A549 (cell line): ENCODE data around the gene SCAP. TPM values are rescaled to one million over a fixed set of nuclear protein-coding genes. Genes with fewer than 3 reads are reported as not detected.

Experiments used
- ATAC-seq, 2 experiments: fragments of 200-7000 bp in 1 of 2; fragments of >200 bp in 1 of 2; cut with Nextera tagmentation in 1 of 2; cut with Tn5 transposase in 1 of 2; 3 replicates each; pipeline versions ENCODE4 v1.8.0 to v1.9.1; 2018 to 2020; ENCODE audit warnings: mild to moderate bottlenecking in 1 of 2, moderate library complexity in 1 of 2
- CTCF ChIA-PET: fragments of 300-600 bp; sonication (Branson Sonifier 250); formaldehyde crosslinking; extraction: SDS; loops from one replicate; lab custom pipeline; 2021; ENCODE audit warnings: antibody characterized with exemption, inconsistent platforms; lab: Yijun Ruan, JAX
- POLR2A ChIA-PET: fragments of 350-600 bp; formaldehyde crosslinking; extraction: SDS; loops from one replicate; lab custom pipeline; 2021; ENCODE audit warnings: antibody characterized with exemption, inconsistent platforms; lab: Yijun Ruan, JAX
- DNase-seq, 2 experiments: peaks; one replicate each; pipeline versions ENCODE4 v3.0.0 to v3.0.0-alpha.2; 2011 to 2016; ENCODE audit warnings: low read depth in 1 of 2, low spot score in 1 of 2
- FAIRE-seq: peaks from 2 replicates; lab custom pipeline; 2011; peaks lifted over from hg19 to GRCh38; lab: Jason Lieb, UNC
- H3K27ac ChIP-seq, 2 experiments: fragments of >200 bp; sonication (Bioruptor Twin); formaldehyde crosslinking; 3 replicates each; pipeline ENCODE4 v1.5.1; 2016 to 2017
- H3K4me1 ChIP-seq: fragments of >200 bp; sonication (Bioruptor Twin); formaldehyde crosslinking; 3 replicates; pipeline ENCODE4 v1.6.1; 2016
- H3K4me2 ChIP-seq: fragments of >200 bp; sonication (Bioruptor Twin); formaldehyde crosslinking; 3 replicates; pipeline ENCODE4 v1.6.1; 2016
- H3K4me3 ChIP-seq: fragments of >200 bp; sonication (Bioruptor Twin); formaldehyde crosslinking; 3 replicates; pipeline ENCODE4 v1.5.1; 2016
- H3K9me3 ChIP-seq: fragments of >200 bp; sonication (Bioruptor Twin); formaldehyde crosslinking; 3 replicates; pipeline ENCODE4 v1.6.1; 2016
- ATOH8 ChIP-seq: fragments of 250-450 bp; sonication (Bioruptor Pico); IDR thresholded peaks from 2 replicates; pipeline ENCODE4 v1.5.0; 2020; ENCODE audit warnings: low read depth, mild to moderate bottlenecking, moderate library complexity
- BHLHE40 ChIP-seq: IDR thresholded peaks from 2 replicates; pipeline ENCODE4 v1.6.1; 2012; ENCODE audit warnings: low read depth, low read length, inconsistent platforms
- CBX2 ChIP-seq: fragments of 200-600 bp; sonication (generic); IDR thresholded peaks from 2 replicates; pipeline ENCODE4 v1.6.1; 2016; ENCODE audit warnings: low read depth, mild to moderate bottlenecking, borderline replicate concordance
- CHD2 ChIP-seq: fragments of 150-350 bp; IDR thresholded peaks from 2 replicates; pipeline ENCODE4 v1.6.1; 2014; ENCODE audit warnings: low read length; ENCODE audit not compliant: partially characterized antibody
- EHF ChIP-seq: fragments of 250-450 bp; sonication (Bioruptor Pico); IDR thresholded peaks from 2 replicates; pipeline ENCODE4 v1.5.0; 2020; ENCODE audit warnings: mild to moderate bottlenecking
- EHMT2 ChIP-seq: fragments of 200-600 bp; sonication (generic); IDR thresholded peaks from 2 replicates; pipeline ENCODE4 v1.6.1; 2016; ENCODE audit warnings: antibody characterized with exemption, low read depth, mild to moderate bottlenecking, moderate library complexity
- ESRRA ChIP-seq: fragments of 150-350 bp; IDR thresholded peaks from 2 replicates; pipeline ENCODE4 v1.6.1; 2014; ENCODE audit warnings: mild to moderate bottlenecking, low read length, borderline replicate concordance
- FOSB ChIP-seq: fragments of 250-450 bp; sonication (Bioruptor Pico); IDR thresholded peaks from 2 replicates; pipeline ENCODE4 v1.5.0; 2020; ENCODE audit warnings: mild to moderate bottlenecking, moderate library complexity
- FOSL2 ChIP-seq, 2 experiments: fragments of 450-650 bp in 1 of 2; fragments of >200 bp in 1 of 2; sonication (Bioruptor Twin) in 1 of 2; formaldehyde crosslinking; IDR thresholded peaks; 2 replicates each; pipeline versions ENCODE4 v1.5.0 to v1.6.1; 2016 to 2020; ENCODE audit warnings: mild to moderate bottlenecking in 1 of 2, moderate library complexity in 1 of 2
- FOXS1 ChIP-seq: fragments of 250-450 bp; sonication (Bioruptor Pico); IDR thresholded peaks from 2 replicates; pipeline ENCODE4 v1.5.0; 2020; ENCODE audit warnings: mild to moderate bottlenecking, moderate library complexity
- HEYL ChIP-seq: fragments of 250-450 bp; sonication (Bioruptor Pico); IDR thresholded peaks from 2 replicates; pipeline ENCODE4 v1.8.0; 2021; ENCODE audit warnings: mild to moderate bottlenecking, moderate library complexity
- HOXA7 ChIP-seq: fragments of 250-450 bp; sonication (Bioruptor Pico); IDR thresholded peaks from 2 replicates; pipeline ENCODE4 v1.5.0; 2020; ENCODE audit warnings: mild to moderate bottlenecking, moderate library complexity
- HOXB13 ChIP-seq: fragments of 250-450 bp; sonication (Bioruptor Pico); IDR thresholded peaks from 2 replicates; pipeline ENCODE4 v1.5.0; 2020; ENCODE audit warnings: low read depth, mild to moderate bottlenecking, moderate library complexity
- HOXB5 ChIP-seq: fragments of 250-450 bp; sonication (Bioruptor Pico); IDR thresholded peaks from 2 replicates; pipeline ENCODE4 v1.5.0; 2020; ENCODE audit warnings: mild to moderate bottlenecking, moderate library complexity
- KDM1A ChIP-seq: fragments of 200-600 bp; sonication (generic); IDR thresholded peaks from 2 replicates; pipeline ENCODE4 v1.6.1; 2016; ENCODE audit warnings: low read depth, mild to moderate bottlenecking
- NFE2L2 ChIP-seq: fragments of 150-350 bp; conservative IDR thresholded peaks from 2 replicates; pipeline ENCODE4 v1.6.1; 2014; ENCODE audit warnings: low read length
- NPAS2 ChIP-seq: fragments of 250-450 bp; sonication (Bioruptor Pico); IDR thresholded peaks from 2 replicates; pipeline ENCODE4 v1.8.0; 2022; ENCODE audit warnings: mild to moderate bottlenecking, moderate library complexity, borderline replicate concordance
- PBX3 ChIP-seq: IDR thresholded peaks from 2 replicates; pipeline ENCODE4 v1.6.1; 2012
- PHF8 ChIP-seq: fragments of 200-600 bp; sonication (generic); IDR thresholded peaks from 2 replicates; pipeline ENCODE4 v1.6.1; 2016; ENCODE audit warnings: low read depth, mild to moderate bottlenecking, antibody characterized with exemption, moderate library complexity, borderline replicate concordance
- POLR2A ChIP-seq: IDR thresholded peaks from 2 replicates; pipeline ENCODE4 v1.6.1; 2012; ENCODE audit warnings: mild to moderate bottlenecking, low read length
- RAD21 ChIP-seq, 2 experiments: fragments of >200 bp in 1 of 2; sonication (Bioruptor Twin) in 1 of 2; formaldehyde crosslinking in 1 of 2; IDR thresholded peaks in 1 of 2; conservative IDR thresholded peaks in 1 of 2; 2 replicates in 1 of 2; 3 replicates in 1 of 2; pipeline ENCODE4 v1.6.1; 2012 to 2018; ENCODE audit warnings: inconsistent platforms in 1 of 2
- REST ChIP-seq: fragments of 200-600 bp; sonication (generic); IDR thresholded peaks from 2 replicates; pipeline ENCODE4 v1.6.1; 2016; ENCODE audit warnings: antibody characterized with exemption, mild to moderate bottlenecking, moderate library complexity
- TFCP2L1 ChIP-seq: fragments of 250-450 bp; sonication (Bioruptor Pico); IDR thresholded peaks from 2 replicates; pipeline ENCODE4 v1.5.0; 2021; ENCODE audit warnings: mild to moderate bottlenecking
- TP53 ChIP-seq: fragments of 250-450 bp; sonication (Bioruptor Pico); IDR thresholded peaks from 2 replicates; pipeline ENCODE4 v1.5.0; 2021; ENCODE audit warnings: mild to moderate bottlenecking, moderate library complexity
- WGBS: methylation state at CpG from one replicate; pipeline ENCODE4 v1.1.6; 2017; ENCODE audit errors: missing lambda C conversion rate; 5-methylcytosine and 5-hydroxymethylcytosine counted together
- polyA plus RNA-seq, 4 experiments: library from polyadenylated mRNA; depleted of rRNA in 3 of 4; stranded (reverse); fragments of >200 nt; fragmentation: RNase III in 1 of 4; extraction: RNeasy Plus Mini Kit Qiagen cat#74134 plus additional on column Dnase treatment in 1 of 4; gene quantifications; 2 replicates in 3 of 4; 3 replicates in 1 of 4; pipeline ENCODE4 v1.2.3, GENCODE V29; 2011 to 2017
- TF ChIP-seq, protein P1 (sequence below): fragments of 450-650 bp; IDR thresholded peaks from 2 replicates; pipeline ENCODE4 v1.6.1; 2014; ENCODE audit warnings: antibody characterized with exemption
- TF ChIP-seq, protein P2 (sequence below): fragments of 150-350 bp; IDR thresholded peaks from 2 replicates; pipeline ENCODE4 v1.6.1; 2014; ENCODE audit warnings: low read depth, mild to moderate bottlenecking, low read length
- TF ChIP-seq, protein P3 (sequence below): fragments of >200 bp; sonication (Bioruptor Twin); formaldehyde crosslinking; IDR thresholded peaks from 3 replicates; pipeline ENCODE4 v1.5.1; 2016

The SCAP gene
- polyA plus RNA-seq, 2 of the 4 experiments (the other 2 are of a cell fraction), result 12.9 to 25.9 TPM

DNA sequence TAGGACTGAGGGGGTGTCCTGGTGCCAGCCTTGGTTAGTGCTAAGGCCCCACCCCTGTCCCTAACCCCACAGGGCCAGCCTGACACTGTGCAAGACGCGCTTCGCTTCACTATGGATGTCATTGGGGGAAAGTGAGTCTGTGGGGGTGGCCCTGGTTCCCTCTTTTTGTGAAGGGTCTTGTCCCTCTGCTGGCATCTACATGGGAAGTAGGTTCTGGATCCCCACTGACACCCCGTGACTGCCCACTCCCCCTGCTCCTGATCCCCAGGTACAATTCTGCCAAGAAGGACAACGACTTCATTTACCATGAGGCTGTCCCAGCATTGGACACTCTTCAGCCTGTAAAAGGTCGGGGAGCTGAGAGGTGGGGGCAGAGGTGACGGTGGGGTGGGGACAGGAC, 68.5 kb downstream of the SCAP start:
- Histone ChIP-seq H3K4me1 (peaks cover 3% of the 10 kb centered on the region; the same call in 1 of the 3 replicates), H3K4me3 (no peak overlapping the region), H3K9me3 (no peaks in the 10 kb centered on the region), H3K4me2 (no peak overlapping the region)
- no peak for DNase-seq
- POLR2A ChIA-PET, result no interaction called here
- TF ChIP-seq CBX2, result no peak
- no peak for TF ChIP-seq NFE2L2
- no peak for TF ChIP-seq HOXA7 (CRISPR knock-in tag)
- TF ChIP-seq, protein P1, sequence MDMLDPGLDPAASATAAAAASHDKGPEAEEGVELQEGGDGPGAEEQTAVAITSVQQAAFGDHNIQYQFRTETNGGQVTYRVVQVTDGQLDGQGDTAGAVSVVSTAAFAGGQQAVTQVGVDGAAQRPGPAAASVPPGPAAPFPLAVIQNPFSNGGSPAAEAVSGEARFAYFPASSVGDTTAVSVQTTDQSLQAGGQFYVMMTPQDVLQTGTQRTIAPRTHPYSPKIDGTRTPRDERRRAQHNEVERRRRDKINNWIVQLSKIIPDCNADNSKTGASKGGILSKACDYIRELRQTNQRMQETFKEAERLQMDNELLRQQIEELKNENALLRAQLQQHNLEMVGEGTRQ, result no peak
- no peak for TF ChIP-seq PHF8
- TF ChIP-seq ATOH8 (CRISPR knock-in tag), result no peak
- no peak for TF ChIP-seq BHLHE40
- no peak for TF ChIP-seq TFCP2L1 (CRISPR knock-in tag)
- TF ChIP-seq FOSB, result no peak
- TF ChIP-seq EHF (CRISPR knock-in tag), result no peak
- TF ChIP-seq EHMT2, result no peak
- no peak for TF ChIP-seq TP53
- TF ChIP-seq FOSL2 (IDR thresholded peaks at IDR 0.05), result no peak
- no peak for TF ChIP-seq FOSL2 (CRISPR knock-in tag; IDR thresholded peaks at IDR 0.05)
- no peak for TF ChIP-seq CHD2
- TF ChIP-seq HOXB5 (CRISPR knock-in tag), result no peak
- TF ChIP-seq, protein P2, sequence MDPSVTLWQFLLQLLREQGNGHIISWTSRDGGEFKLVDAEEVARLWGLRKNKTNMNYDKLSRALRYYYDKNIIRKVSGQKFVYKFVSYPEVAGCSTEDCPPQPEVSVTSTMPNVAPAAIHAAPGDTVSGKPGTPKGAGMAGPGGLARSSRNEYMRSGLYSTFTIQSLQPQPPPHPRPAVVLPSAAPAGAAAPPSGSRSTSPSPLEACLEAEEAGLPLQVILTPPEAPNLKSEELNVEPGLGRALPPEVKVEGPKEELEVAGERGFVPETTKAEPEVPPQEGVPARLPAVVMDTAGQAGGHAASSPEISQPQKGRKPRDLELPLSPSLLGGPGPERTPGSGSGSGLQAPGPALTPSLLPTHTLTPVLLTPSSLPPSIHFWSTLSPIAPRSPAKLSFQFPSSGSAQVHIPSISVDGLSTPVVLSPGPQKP, result no peak
- TF ChIP-seq HEYL (CRISPR knock-in tag), result no peak
- TF ChIP-seq RAD21 (conservative IDR thresholded peaks at IDR 0.05 in 1 of 2, IDR thresholded peaks at IDR 0.05 in 1 of 2), result no peak
- TF ChIP-seq KDM1A, result no peak
- TF ChIP-seq HOXB13 (CRISPR knock-in tag), result no peak
- TF ChIP-seq, all 56 proteins: peak for 0
- H3K27ac ChIP-seq, result no peak overlapping the region
- CTCF ChIA-PET, result interaction anchor here (1.0 to 3.2 kb wide), 5 partner anchors 14 to 27 kb away, joined by 3 to 11 read pairs (median 4); no protein-coding TSS in a partner anchor
- WGBS, result 80% methylated on average over 1 of the region's 7 CpGs
- ATAC-seq (no peak), FAIRE-seq (no peak)

DNA sequence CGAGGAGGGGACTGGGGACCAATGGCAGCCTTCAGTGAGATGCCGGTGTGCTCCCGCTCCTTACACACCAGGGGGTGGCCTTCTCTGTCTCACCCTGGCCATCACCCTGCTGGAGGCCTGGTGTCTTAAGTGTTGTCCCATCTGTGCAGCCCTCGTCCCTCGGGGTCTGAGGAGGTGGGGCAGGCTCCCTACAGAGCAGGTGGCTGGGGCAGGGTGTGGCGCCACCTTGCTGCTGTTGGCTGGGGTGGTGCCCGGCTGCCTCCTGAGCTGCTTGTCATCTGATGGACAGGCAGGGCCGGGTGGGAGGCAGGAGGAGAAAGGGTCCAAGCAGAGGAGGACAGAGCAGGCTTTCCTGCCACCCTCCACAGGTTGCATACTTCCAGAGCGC, 69.0 kb downstream of the SCAP start:
- Histone ChIP-seq H3K4me1 (peaks cover 3% of the 10 kb centered on the region; the same call in 1 of the 3 replicates), H3K4me3 (no peak overlapping the region), H3K9me3 (no peaks in the 10 kb centered on the region), H3K4me2 (no peak overlapping the region), H3K27ac (no peak overlapping the region)
- ChIA-PET CTCF (interaction anchor here (1.1 to 3.2 kb wide), 4 partner anchors 14 to 27 kb away, joined by 3 to 11 read pairs (median 4); no protein-coding TSS in a partner anchor), POLR2A (no interaction called here)
- WGBS, result 88% methylated on average over 3 of the region's 9 CpGs
- ATAC-seq (peak; percentile 27 to 33; a peak in 4 of 6 replicates), FAIRE-seq (no peak), DNase-seq (no peak)
- TF ChIP-seq REST, result no peak
- TF ChIP-seq, protein P3, sequence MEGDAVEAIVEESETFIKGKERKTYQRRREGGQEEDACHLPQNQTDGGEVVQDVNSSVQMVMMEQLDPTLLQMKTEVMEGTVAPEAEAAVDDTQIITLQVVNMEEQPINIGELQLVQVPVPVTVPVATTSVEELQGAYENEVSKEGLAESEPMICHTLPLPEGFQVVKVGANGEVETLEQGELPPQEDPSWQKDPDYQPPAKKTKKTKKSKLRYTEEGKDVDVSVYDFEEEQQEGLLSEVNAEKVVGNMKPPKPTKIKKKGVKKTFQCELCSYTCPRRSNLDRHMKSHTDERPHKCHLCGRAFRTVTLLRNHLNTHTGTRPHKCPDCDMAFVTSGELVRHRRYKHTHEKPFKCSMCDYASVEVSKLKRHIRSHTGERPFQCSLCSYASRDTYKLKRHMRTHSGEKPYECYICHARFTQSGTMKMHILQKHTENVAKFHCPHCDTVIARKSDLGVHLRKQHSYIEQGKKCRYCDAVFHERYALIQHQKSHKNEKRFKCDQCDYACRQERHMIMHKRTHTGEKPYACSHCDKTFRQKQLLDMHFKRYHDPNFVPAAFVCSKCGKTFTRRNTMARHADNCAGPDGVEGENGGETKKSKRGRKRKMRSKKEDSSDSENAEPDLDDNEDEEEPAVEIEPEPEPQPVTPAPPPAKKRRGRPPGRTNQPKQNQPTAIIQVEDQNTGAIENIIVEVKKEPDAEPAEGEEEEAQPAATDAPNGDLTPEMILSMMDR, result no peak
- TF ChIP-seq NPAS2 (CRISPR knock-in tag), result no peak
- no peak for TF ChIP-seq ESRRA
- TF ChIP-seq POLR2A, result no peak
- no peak for TF ChIP-seq PBX3
- TF ChIP-seq CBX2, result no peak
- TF ChIP-seq, protein P2, result no peak
- no peak for TF ChIP-seq FOXS1 (CRISPR knock-in tag)
- TF ChIP-seq KDM1A, result no peak
